Activated T-cell treated with anti-CD3 and anti-CD28 coated beads, Interleukin-2, amount 50 U/mL, for 48 hours (primary cell): ENCODE measurements around the gene TGM3.

ENCODE experiments used
- DNase-seq, 2 experiments: peaks; one replicate each; pipeline ENCODE4 v3.0.0-alpha.2; 2020

Gene TGM3

GRCh38 chr20:2311329-2311728 lies 15.5 kb downstream of the TGM3 start:
- no peak for DNase-seq

GRCh38 chr20:2312876-2313275 lies 17.1 kb downstream of the TGM3 start:
- DNase-seq = no peak

- no peak for DNase-seq
These were observed 17.5 kb downstream of the TGM3 start for GRCh38 chr20:2313316-2313715.

GRCh38 chr20:2314759-2315439 lies 19.1 kb downstream of the TGM3 start:
- no peak for DNase-seq

- no peak for DNase-seq
These were observed 19.6 kb downstream of the TGM3 start for GRCh38 chr20:2315440-2315778.

- DNase-seq = no peak
These were observed 21.2 kb downstream of the TGM3 start for GRCh38 chr20:2316847-2317495.

- DNase-seq = no peak
These were observed 25.2 kb downstream of the TGM3 start for GRCh38 chr20:2320813-2321658.

GRCh38 chr20:2323051-2323450 lies 27.2 kb downstream of the TGM3 start:
- no peak for DNase-seq

GRCh38 chr20:2326046-2326445 lies 30.2 kb downstream of the TGM3 start:
- no peak for DNase-seq

- DNase-seq = no peak
These were observed 32.1 kb downstream of the TGM3 start for GRCh38 chr20:2327620-2328555.

GRCh38 chr20:2329286-2329685 lies 33.5 kb downstream of the TGM3 start:
- no peak for DNase-seq

- no peak for DNase-seq
These were observed 34.4 kb downstream of the TGM3 start for GRCh38 chr20:2330090-2330695.

- no peak for DNase-seq
These were observed 35.3 kb downstream of the TGM3 start for GRCh38 chr20:2331106-2331505.

- no peak for DNase-seq
These were observed 36.2 kb downstream of the TGM3 start for GRCh38 chr20:2331901-2332565.

GRCh38 chr20:2332711-2333110 lies 36.9 kb downstream of the TGM3 start:
- no peak for DNase-seq

GRCh38 chr20:2333821-2334220 lies 38.0 kb downstream of the TGM3 start:
- DNase-seq = no peak

GRCh38 chr20:2335096-2335870 lies 39.5 kb downstream of the TGM3 start:
- no peak for DNase-seq

GRCh38 chr20:2336471-2336870 lies 40.7 kb downstream of the TGM3 start:
- no peak for DNase-seq

GRCh38 chr20:2337142-2337541 lies 41.3 kb downstream of the TGM3 start:
- DNase-seq = no peak

GRCh38 chr20:2338411-2339066 lies 42.7 kb downstream of the TGM3 start:
- no peak for DNase-seq
